DND-41 (cell line): Measurements from ENCODE around the gene ADNP2.

Experiments used
- ATAC-seq: fragments of 200-7000 bp; cut with Tn5 transposase; 3 replicates; pipeline ENCODE4 v1.9.1; 2021; ENCODE audit warnings: low read depth; ENCODE audit not compliant: insufficient read depth
- DNase-seq: peaks from one replicate; pipeline ENCODE4 v3.0.0-alpha.2; 2020
- H2AFZ ChIP-seq: 2 replicates; pipeline ENCODE4 v1.6.0; 2012; ENCODE audit warnings: low read depth, low read length
- H3K27ac ChIP-seq: 2 replicates; pipeline ENCODE4 v1.5.1; 2012; ENCODE audit warnings: low read length, inconsistent platforms
- H3K27me3 ChIP-seq: fragments of 200-600 bp; sonication (generic); 2 replicates; pipeline ENCODE4 v1.6.0; 2012; ENCODE audit warnings: low read length, mild to moderate bottlenecking, inconsistent platforms; ENCODE audit not compliant: insufficient read depth, poor library complexity
- H3K36me3 ChIP-seq: 2 replicates; pipeline ENCODE4 v1.5.1; 2012; ENCODE audit warnings: low read length, inconsistent platforms; ENCODE audit not compliant: insufficient read depth
- H3K4me1 ChIP-seq: 2 replicates; pipeline ENCODE4 v1.5.1; 2012; ENCODE audit warnings: mild to moderate bottlenecking, low read length; ENCODE audit not compliant: insufficient read depth
- H3K4me2 ChIP-seq: 2 replicates; pipeline ENCODE4 v1.6.0; 2012; ENCODE audit warnings: mild to moderate bottlenecking, moderate library complexity, low read length, inconsistent platforms; ENCODE audit not compliant: insufficient read depth
- H3K4me3 ChIP-seq, 2 experiments: fragments of 200-600 bp in 1 of 2; shearing (Covaris generic) in 1 of 2; 2 replicates each; pipeline ENCODE4 v1.5.1; 2012 to 2016; ENCODE audit warnings: inconsistent platforms in 2 of 2, low read length in 2 of 2, mild to moderate bottlenecking in 2 of 2, low read depth in 1 of 2, moderate library complexity in 1 of 2
- H3K79me2 ChIP-seq: 2 replicates; pipeline ENCODE4 v1.6.0; 2012; ENCODE audit warnings: low read length, inconsistent platforms; ENCODE audit not compliant: insufficient read depth
- H3K9ac ChIP-seq: 2 replicates; pipeline ENCODE4 v1.6.0; 2012; ENCODE audit warnings: low read depth, mild to moderate bottlenecking, inconsistent platforms, low read length, moderate library complexity
- H3K9me3 ChIP-seq: 2 replicates; pipeline ENCODE4 v1.5.1; 2012; ENCODE audit warnings: low read length, moderate library complexity, mild to moderate bottlenecking, inconsistent platforms; ENCODE audit not compliant: insufficient read depth, severe bottlenecking
- H4K20me1 ChIP-seq: 2 replicates; pipeline ENCODE4 v1.6.0; 2012; ENCODE audit warnings: low read length; ENCODE audit not compliant: insufficient read depth
- EZH2 ChIP-seq: IDR thresholded peaks from 3 replicates; pipeline ENCODE4 v1.6.1; 2012; ENCODE audit warnings: borderline replicate concordance, low read depth, mild to moderate bottlenecking, moderate library complexity, low read length, inconsistent platforms; ENCODE audit not compliant: severe bottlenecking
- TF ChIP-seq, protein P1 (sequence below): IDR thresholded peaks from 2 replicates; pipeline ENCODE4 v1.5.1; 2012; ENCODE audit warnings: borderline replicate concordance, low read length, moderate library complexity, mild to moderate bottlenecking; ENCODE audit not compliant: poor library complexity, severe bottlenecking; ENCODE audit errors: extremely low read depth

ADNP2 gene

DNA sequence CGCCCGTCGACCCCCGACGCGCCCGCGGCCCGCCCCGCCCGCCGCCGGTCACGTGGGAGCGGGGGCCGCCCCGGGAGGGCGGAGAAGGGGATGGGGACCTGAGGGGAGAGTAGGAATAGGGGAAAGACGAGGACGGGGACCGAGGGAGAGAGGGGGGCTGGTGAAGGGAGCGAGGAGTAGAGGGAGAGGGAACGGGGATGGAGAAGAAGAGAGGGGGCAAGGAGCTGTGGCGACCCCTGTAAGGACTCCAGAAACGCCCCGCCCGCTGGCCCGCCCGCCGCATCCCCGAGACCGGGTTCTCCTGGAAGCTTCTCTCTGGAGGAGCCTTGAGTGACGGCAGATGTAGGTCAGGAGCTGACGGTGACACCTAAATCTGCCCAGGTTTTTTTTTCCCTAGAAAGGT lies 615 bp downstream of the ADNP2 start:
- Histone ChIP-seq H3K27ac (peak overlapping the region; percentile 38; the same call in 1 of the 2 replicates), H4K20me1 (peaks cover 33% of the 10 kb centered on the region; the same call in 1 of the 2 replicates), H3K27me3 (no peaks in the 10 kb centered on the region), H3K9ac (peak overlapping the region; percentile 65), H3K9me3 (no peaks in the 10 kb centered on the region), H2AFZ (peak overlapping the region; percentile 82), H3K36me3 (peaks cover 7% of the 10 kb centered on the region; the same call in 1 of the 2 replicates), H3K4me2 (peak overlapping the region; percentile 85), H3K4me1 (peaks cover 29% of the 10 kb centered on the region), H3K4me3 (peak overlapping the region; percentile 81 to 87), H3K79me2 (peaks cover 51% of the 10 kb centered on the region)
- DNase-seq (no peak), ATAC-seq (peak; percentile 58)
- TF ChIP-seq, protein P1, sequence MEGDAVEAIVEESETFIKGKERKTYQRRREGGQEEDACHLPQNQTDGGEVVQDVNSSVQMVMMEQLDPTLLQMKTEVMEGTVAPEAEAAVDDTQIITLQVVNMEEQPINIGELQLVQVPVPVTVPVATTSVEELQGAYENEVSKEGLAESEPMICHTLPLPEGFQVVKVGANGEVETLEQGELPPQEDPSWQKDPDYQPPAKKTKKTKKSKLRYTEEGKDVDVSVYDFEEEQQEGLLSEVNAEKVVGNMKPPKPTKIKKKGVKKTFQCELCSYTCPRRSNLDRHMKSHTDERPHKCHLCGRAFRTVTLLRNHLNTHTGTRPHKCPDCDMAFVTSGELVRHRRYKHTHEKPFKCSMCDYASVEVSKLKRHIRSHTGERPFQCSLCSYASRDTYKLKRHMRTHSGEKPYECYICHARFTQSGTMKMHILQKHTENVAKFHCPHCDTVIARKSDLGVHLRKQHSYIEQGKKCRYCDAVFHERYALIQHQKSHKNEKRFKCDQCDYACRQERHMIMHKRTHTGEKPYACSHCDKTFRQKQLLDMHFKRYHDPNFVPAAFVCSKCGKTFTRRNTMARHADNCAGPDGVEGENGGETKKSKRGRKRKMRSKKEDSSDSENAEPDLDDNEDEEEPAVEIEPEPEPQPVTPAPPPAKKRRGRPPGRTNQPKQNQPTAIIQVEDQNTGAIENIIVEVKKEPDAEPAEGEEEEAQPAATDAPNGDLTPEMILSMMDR, result no peak
- TF ChIP-seq EZH2, result no peak

DNA sequence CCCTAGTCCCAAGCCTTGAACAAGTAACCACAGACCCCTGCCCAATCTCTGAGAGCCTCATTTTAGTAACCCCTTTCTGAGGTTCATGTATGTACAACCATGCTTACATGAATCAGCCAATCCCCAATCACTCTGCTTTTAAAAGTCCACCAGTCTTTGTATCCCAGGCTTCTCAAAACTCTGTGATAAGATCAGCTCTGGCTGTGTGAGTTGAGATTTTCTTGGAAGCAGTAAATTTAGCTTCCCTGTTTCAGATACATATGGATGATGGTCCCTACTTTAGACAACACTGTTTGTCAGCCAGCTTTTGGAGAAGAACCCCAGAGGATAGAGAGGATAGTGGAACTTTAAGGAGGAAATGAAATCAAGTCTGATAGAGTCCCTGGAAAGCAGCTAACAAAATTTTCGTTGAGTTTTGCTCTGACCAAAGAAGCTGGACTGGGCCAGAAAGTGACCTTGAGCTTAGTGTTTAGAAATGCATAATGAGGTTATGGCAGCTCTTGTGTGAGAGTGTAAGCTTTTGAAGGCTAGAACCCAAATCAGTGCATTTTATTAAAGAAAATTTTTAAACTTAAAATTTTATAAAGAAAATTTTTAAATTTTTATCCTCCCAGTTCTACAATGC lies 3.7 kb downstream of the ADNP2 start:
- Histone ChIP-seq H2AFZ (no peak overlapping the region), H3K27ac (no peak overlapping the region), H3K79me2 (peaks cover 81% of the 10 kb centered on the region), H3K4me3 (no peak overlapping the region), H3K9me3 (no peaks in the 10 kb centered on the region), H3K4me2 (no peak overlapping the region), H3K36me3 (peaks cover 12% of the 10 kb centered on the region), H3K4me1 (peaks cover 29% of the 10 kb centered on the region), H3K9ac (no peak overlapping the region), H4K20me1 (peaks cover 58% of the 10 kb centered on the region; the same call in 1 of the 2 replicates), H3K27me3 (no peaks in the 10 kb centered on the region)
- TF ChIP-seq, protein P1, result no peak
- no peak for TF ChIP-seq EZH2
- no peak for ATAC-seq
- no peak for DNase-seq

DNA sequence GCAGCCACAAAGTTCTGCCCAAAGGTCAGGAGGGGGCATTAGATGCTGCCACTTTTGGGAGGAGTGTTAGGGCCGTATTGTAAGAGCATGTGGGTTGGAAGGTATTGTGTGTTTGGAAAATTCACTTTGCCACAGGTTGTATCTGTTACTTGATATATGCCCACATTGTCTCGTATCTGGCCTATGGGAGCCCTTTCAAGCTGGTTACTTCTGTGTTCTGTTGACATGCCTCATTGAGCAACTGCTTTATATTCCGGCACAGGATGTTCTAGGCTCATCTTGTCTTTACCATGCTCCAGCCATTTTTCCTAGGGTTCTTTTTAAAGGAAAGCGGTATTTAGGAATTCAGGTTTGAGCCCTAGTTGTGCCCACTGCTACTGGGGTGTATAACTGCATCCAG lies 6.0 kb downstream of the ADNP2 start:
- no peak for TF ChIP-seq EZH2
- TF ChIP-seq, protein P1, result no peak
- Histone ChIP-seq H3K9ac (no peak overlapping the region), H3K4me3 (no peak overlapping the region), H3K4me2 (no peak overlapping the region), H3K79me2 (peaks cover 93% of the 10 kb centered on the region), H2AFZ (no peak overlapping the region), H3K9me3 (no peaks in the 10 kb centered on the region), H4K20me1 (peaks cover 53% of the 10 kb centered on the region; the same call in 1 of the 2 replicates), H3K36me3 (peaks cover 34% of the 10 kb centered on the region), H3K4me1 (peaks cover 19% of the 10 kb centered on the region), H3K27ac (no peak overlapping the region), H3K27me3 (no peaks in the 10 kb centered on the region)
- DNase-seq (no peak), ATAC-seq (no peak)
